HL-60 (cell line): ENCODE results near the gene TSPEAR.

ENCODE experiments used
- DNase-seq, 2 experiments: peaks; one replicate each; pipeline ENCODE4 v3.0.0-alpha.2; 2010 to 2020; ENCODE audit warnings: low read depth in 1 of 2, low spot score in 1 of 2
- H3K27ac ChIP-seq: fragments of 250-450 bp; sonication (Bioruptor Pico); replicated peaks from 2 replicates; pipeline ENCODE4 v1.5.1; 2020; ENCODE audit warnings: mild to moderate bottlenecking, moderate library complexity
- H3K27me3 ChIP-seq: fragments of 250-450 bp; sonication (Bioruptor Pico); 2 replicates; pipeline ENCODE4 v1.5.1; 2021; ENCODE audit warnings: mild to moderate bottlenecking, moderate library complexity; ENCODE audit not compliant: insufficient read depth, poor library complexity, severe bottlenecking
- H3K4me3 ChIP-seq: replicated peaks from 2 replicates; pipeline ENCODE4 v1.5.1; 2011; ENCODE audit warnings: mild to moderate bottlenecking, control low read depth, low read length; ENCODE audit not compliant: insufficient read depth
- CTCF ChIP-seq: IDR thresholded peaks from one replicate; pipeline ENCODE4 v1.5.1; 2011; ENCODE audit warnings: low read length, control low read depth, inconsistent platforms; ENCODE audit not compliant: insufficient read depth
- GABPA ChIP-seq: IDR thresholded peaks from 2 replicates; pipeline ENCODE4 v1.6.1; 2012; ENCODE audit warnings: low read depth
- POLR2AphosphoS5 ChIP-seq: IDR thresholded peaks from 2 replicates; pipeline ENCODE4 v1.6.1; 2012; ENCODE audit warnings: low read depth
- REST ChIP-seq: IDR thresholded peaks from 2 replicates; pipeline ENCODE4 v1.6.1; 2012; ENCODE audit warnings: low read depth; ENCODE audit not compliant: insufficient replicate concordance
- SPI1 ChIP-seq: IDR thresholded peaks from 2 replicates; pipeline ENCODE4 v1.6.1; 2012; ENCODE audit warnings: low read depth, mild to moderate bottlenecking, borderline replicate concordance

TSPEAR gene

GRCh38 chr21:44653123-44653522, 58.2 kb downstream of the TSPEAR start:
- Histone ChIP-seq H3K27ac (no peak overlapping the region), H3K4me3 (no peak overlapping the region), H3K27me3 (no peaks in the 10 kb centered on the region)
- no peak for TF ChIP-seq REST
- no peak for TF ChIP-seq CTCF
- no peak for TF ChIP-seq POLR2AphosphoS5
- TF ChIP-seq GABPA: no peak
- no peak for TF ChIP-seq SPI1
- DNase-seq: no peak

GRCh38 chr21:44650973-44651675, 60.2 kb downstream of the TSPEAR start:
- no peak overlapping the region for H3K4me3 ChIP-seq
- no peak for TF ChIP-seq GABPA
- TF ChIP-seq POLR2AphosphoS5: no peak
- TF ChIP-seq SPI1: no peak
- no peak for TF ChIP-seq CTCF
- no peak for TF ChIP-seq REST
- H3K27me3 ChIP-seq: no peaks in the 10 kb centered on the region
- no peak overlapping the region for H3K27ac ChIP-seq
- no peak for DNase-seq

GRCh38 chr21:44650265-44650972, 61.0 kb downstream of the TSPEAR start:
- H3K27ac ChIP-seq: no peak overlapping the region

More at GRCh38 chr21:44650265-44650972, 61.0 kb downstream of the TSPEAR start:
- no peak for DNase-seq
- TF ChIP-seq CTCF: no peak
- TF ChIP-seq REST: no peak
- no peak for TF ChIP-seq POLR2AphosphoS5
- TF ChIP-seq GABPA: no peak
- no peak for TF ChIP-seq SPI1
- no peaks in the 10 kb centered on the region for H3K27me3 ChIP-seq
- no peak overlapping the region for H3K4me3 ChIP-seq
